Activated naive CD4-positive, alpha-beta T cell treated with anti-CD3 and anti-CD28 coated beads, Interleukin-2, amount 10 ng/mL, durations not matched to agents 7 days and 5 days (primary cell): Measurements from ENCODE around the gene CRACDL.

ENCODE experiments used
- CTCF ChIA-PET: fragments of 350-600 bp; sonication (Branson Sonifier 250); formaldehyde crosslinking; loops from one replicate; lab custom pipeline; 2021; ENCODE audit warnings: antibody characterized with exemption; lab: Charles Lee
- DNase-seq: peaks from one replicate; pipeline ENCODE4 v3.0.0-alpha.2; 2020
- H3K27ac Mint-ChIP-seq: one replicate; pipeline ENCODE4 v1.8.0; 2021; ENCODE audit warnings: mild to moderate bottlenecking, moderate library complexity, mixed read lengths
- H3K27me3 Mint-ChIP-seq: one replicate; pipeline ENCODE4 v1.8.0; 2021; ENCODE audit warnings: mild to moderate bottlenecking, mixed read lengths
- H3K36me3 Mint-ChIP-seq: one replicate; pipeline ENCODE4 v1.8.0; 2021; ENCODE audit warnings: mixed read lengths
- H3K4me1 Mint-ChIP-seq: one replicate; pipeline ENCODE4 v1.8.0; 2021; ENCODE audit warnings: mixed read lengths
- H3K4me3 Mint-ChIP-seq: one replicate; pipeline ENCODE4 v1.8.0; 2021; ENCODE audit warnings: mild to moderate bottlenecking, moderate library complexity, mixed read lengths
- H3K9me3 Mint-ChIP-seq: one replicate; pipeline ENCODE4 v1.8.0; 2021; ENCODE audit warnings: mixed read lengths

CRACDL gene

DNA sequence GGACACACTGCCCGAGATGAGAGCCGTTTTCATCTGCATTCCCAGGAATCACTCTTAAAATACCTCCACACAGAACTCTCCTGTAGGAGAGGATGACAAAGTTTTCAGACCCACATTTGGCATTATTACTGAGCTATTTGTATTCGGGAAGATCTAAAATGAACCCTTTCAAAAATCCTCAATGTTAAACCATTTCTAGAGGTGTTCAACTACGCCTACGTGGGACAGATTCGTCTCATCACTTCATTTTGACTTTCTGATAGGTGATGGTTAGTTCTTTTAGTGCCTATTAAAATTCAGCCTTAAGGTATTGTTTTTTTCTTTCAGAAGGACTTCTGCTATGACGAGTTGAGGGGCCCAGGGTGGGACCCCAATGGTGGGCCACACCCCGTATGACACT lies 133.7 kb downstream of the CRACDL start:
- Mint-ChIP-seq H3K4me1 (peaks cover 6% of the 10 kb centered on the region), H3K27ac (no peak overlapping the region), H3K9me3 (no peaks in the 10 kb centered on the region), H3K27me3 (peaks cover 27% of the 10 kb centered on the region), H3K4me3 (no peak overlapping the region), H3K36me3 (no peaks in the 10 kb centered on the region)
- CTCF ChIA-PET: no interaction called here
- no peak for DNase-seq

DNA sequence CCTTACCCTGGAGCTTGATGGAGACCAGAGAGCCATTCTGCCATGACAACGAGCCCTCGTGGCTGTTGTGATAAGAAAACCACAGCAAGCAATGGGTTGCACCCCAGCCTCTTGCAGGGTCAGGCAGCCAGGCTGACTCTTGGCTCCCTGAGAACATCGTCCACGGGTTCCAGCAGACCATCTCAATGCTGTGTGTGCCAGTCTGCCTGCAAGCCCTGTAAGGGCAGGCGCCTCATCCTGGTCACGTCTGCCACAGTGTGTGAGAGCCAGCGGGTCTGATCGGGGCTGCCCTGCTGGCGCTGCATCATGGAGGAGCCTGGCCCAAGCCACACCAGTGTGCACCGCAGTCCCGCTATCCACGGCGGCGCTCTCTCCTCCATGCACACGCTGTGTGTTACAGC lies 134.1 kb downstream of the CRACDL start:
- Mint-ChIP-seq H3K27me3 (peaks cover 31% of the 10 kb centered on the region), H3K36me3 (no peaks in the 10 kb centered on the region), H3K9me3 (no peaks in the 10 kb centered on the region), H3K4me3 (no peak overlapping the region), H3K4me1 (peaks cover 2% of the 10 kb centered on the region), H3K27ac (no peak overlapping the region)
- CTCF ChIA-PET: no interaction called here
- DNase-seq: no peak

DNA sequence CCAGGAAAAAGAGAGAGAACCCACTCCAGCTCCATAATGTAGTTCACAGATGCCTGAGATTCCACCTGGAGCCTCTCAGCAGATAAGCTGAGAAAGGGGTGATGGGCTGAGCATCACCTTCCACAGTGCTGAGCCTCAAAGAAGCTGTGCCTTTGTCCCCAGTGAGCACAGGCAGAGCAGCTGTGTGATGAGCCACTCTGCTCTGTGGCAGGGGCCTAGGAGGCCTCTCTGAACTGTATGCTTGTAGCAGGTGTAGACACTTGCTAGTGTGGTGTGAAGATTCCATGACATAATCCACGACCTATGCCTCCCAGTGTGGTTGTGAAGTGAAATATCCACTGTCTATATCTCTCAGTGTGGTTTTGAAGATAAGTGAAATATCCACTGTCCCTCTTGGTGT lies 134.7 kb downstream of the CRACDL start:
- Mint-ChIP-seq H3K36me3 (no peaks in the 10 kb centered on the region), H3K4me3 (no peak overlapping the region), H3K4me1 (no peaks in the 10 kb centered on the region), H3K27ac (no peak overlapping the region), H3K27me3 (peaks cover 31% of the 10 kb centered on the region), H3K9me3 (no peaks in the 10 kb centered on the region)
- no peak for DNase-seq
- CTCF ChIA-PET: no interaction called here

DNA sequence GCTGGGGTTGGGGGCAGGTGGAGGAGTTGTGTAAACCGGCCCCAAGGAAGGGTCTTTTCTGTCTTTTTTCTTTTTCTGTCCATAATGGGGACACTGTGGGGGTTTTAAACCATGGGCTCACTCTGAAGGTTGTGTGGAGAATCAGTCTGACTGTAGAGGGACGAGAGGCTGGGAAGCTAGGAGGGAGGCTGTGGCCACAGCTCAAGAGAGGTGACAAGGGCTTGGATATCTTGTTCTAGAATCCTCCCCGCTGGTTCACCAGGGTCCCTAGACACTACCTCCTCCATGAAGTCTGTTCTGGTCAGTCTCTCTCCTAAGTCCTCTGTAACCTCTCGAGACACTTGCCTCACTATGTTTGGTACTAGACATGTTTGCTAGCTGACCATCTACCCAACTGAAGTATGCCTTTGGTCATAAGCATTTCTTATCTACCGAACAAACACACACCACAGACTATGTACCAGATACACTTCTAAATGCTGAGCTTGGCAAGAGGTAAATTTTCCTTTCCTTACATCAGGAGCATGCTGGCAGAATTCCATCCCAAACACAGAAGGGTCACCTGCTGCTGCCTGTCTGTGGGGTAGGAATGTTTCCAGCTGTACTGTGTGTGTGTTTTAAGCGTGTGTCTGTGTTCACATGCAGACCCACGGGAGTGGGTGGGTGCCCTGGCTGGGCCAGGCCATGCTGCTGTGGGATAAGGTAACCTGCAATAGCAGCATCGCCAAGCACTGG lies 135.5 kb downstream of the CRACDL start:
- Mint-ChIP-seq H3K4me3 (no peak overlapping the region), H3K9me3 (no peaks in the 10 kb centered on the region), H3K27me3 (peaks cover 30% of the 10 kb centered on the region), H3K36me3 (no peaks in the 10 kb centered on the region), H3K4me1 (no peaks in the 10 kb centered on the region), H3K27ac (no peak overlapping the region)
- no peak for DNase-seq
- CTCF ChIA-PET: no interaction called here

DNA sequence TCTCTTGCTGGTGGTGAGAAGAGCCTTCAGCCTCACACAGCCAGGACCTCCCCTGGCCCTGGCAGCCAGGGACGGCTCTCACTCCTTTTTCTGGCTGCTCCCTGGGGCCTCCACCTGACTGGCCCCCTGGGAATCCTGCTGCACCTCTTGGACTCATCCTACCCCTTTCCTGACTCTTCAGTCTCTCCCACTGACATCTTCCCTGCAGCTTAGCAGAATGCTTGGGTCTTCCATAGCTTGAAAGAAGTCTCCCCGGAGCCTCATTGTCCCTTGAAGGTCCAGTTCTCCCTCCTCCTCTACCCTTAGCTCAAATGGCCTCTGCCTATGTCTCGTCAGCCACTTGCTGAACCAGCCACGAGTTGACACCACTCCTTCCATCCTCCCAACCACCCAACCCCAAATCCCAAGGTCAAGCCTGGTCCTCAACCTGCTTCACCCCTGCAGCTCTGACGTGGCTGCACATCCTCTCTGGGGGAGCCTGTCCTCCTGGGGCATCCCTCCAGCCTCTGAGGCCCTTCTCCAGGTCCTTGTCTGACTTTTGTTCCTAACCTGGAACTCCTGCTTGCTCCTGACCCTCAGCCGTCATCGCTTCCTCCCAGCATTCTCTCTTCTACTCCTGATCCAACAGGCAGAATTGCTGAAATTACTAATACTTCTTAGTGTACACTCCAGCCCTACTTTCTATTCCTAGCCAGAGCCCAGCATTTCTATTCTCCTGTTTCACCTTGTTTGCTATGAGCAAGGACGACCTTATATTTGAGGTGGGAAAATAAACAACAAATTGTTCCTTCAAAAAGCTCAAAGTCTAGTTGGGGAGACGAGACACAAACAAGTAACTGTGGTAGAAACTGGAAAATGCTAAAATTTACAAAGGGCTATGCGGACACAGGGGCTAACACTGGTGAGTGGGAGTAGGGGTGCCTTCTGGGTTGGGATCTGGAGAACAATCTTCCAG lies 136.4 kb downstream of the CRACDL start:
- peaks cover 27% of the 10 kb centered on the region for H3K27me3 Mint-ChIP-seq
- H3K9me3 Mint-ChIP-seq: no peaks in the 10 kb centered on the region
- CTCF ChIA-PET: interaction anchor here (0.6 kb wide), 1 partner anchor 308 kb away, joined by 3 read pairs; no protein-coding TSS in a partner anchor
- H3K4me1 Mint-ChIP-seq: no peaks in the 10 kb centered on the region
- H3K27ac Mint-ChIP-seq: no peak overlapping the region
- no peaks in the 10 kb centered on the region for H3K36me3 Mint-ChIP-seq
- DNase-seq: no peak
- H3K4me3 Mint-ChIP-seq: no peak overlapping the region

DNA sequence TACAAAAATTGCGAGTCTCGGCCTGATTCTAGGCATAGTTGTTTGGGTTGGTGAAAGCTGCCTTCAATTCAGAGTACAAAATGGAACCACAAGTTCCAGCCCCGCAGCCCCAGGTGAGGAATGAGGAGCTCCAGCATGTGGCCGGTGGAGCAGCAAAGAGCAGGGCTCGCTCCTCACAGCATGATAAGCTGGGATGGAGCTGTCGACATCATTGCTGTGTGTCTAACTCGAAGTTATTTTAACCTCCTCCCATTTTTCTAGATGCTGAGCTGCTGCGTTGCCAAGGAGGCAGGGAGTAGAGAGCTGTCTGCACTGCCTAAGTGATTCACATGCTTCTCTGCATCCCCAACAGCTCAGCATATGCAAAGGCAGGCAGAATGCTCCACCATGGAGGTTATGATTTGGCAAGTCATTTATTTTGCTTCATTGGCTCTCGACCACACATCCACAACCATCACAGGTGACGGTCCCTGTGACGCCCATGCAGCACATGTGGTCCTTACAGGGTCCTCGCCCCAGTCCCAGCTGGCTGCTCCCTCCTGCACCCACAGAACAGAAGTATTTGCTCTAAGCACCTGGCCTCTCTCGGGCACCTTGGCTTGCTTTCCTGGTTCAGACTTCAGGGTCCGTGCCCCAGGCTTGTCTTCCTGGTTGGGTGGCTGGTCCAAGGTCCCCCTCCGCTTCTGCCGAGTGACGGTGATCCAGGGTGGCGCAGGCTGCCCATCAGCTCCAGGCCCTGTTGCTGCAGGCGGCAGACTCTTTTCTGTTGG lies 139.1 kb downstream of the CRACDL start:
- no peak overlapping the region for H3K27ac Mint-ChIP-seq
- peaks cover 3% of the 10 kb centered on the region for H3K4me1 Mint-ChIP-seq
- H3K27me3 Mint-ChIP-seq: peaks cover 32% of the 10 kb centered on the region
- CTCF ChIA-PET: interaction anchor here (0.7 to 1.0 kb wide), 2 partner anchors 29 to 393 kb away, joined by 3 read pairs; no protein-coding TSS in a partner anchor
- H3K4me3 Mint-ChIP-seq: no peak overlapping the region
- no peak for DNase-seq
- H3K9me3 Mint-ChIP-seq: no peaks in the 10 kb centered on the region
- no peaks in the 10 kb centered on the region for H3K36me3 Mint-ChIP-seq

- CTCF ChIA-PET: interaction anchor here (1.0 kb wide), 1 partner anchor 30 kb away, joined by 3 read pairs; no protein-coding TSS in a partner anchor
- no peaks in the 10 kb centered on the region for H3K9me3 Mint-ChIP-seq
- no peak for DNase-seq
These were observed 139.9 kb downstream of the CRACDL start for GRCh38 chr2:98795891-98796676.

GRCh38 chr2:98793897-98794830 lies 141.9 kb downstream of the CRACDL start:
- no peak for DNase-seq
- peaks cover 29% of the 10 kb centered on the region for H3K27me3 Mint-ChIP-seq
- CTCF ChIA-PET: interaction anchor here (1.0 kb wide), 1 partner anchor 23 kb away, joined by 4 read pairs; no protein-coding TSS in a partner anchor

More at GRCh38 chr2:98795891-98796676, 139.9 kb downstream of the CRACDL start:
- peaks cover 3% of the 10 kb centered on the region for H3K4me1 Mint-ChIP-seq
- H3K36me3 Mint-ChIP-seq: no peaks in the 10 kb centered on the region
- H3K27me3 Mint-ChIP-seq: peaks cover 32% of the 10 kb centered on the region
- no peak overlapping the region for H3K27ac Mint-ChIP-seq
- H3K4me3 Mint-ChIP-seq: no peak overlapping the region

DNA sequence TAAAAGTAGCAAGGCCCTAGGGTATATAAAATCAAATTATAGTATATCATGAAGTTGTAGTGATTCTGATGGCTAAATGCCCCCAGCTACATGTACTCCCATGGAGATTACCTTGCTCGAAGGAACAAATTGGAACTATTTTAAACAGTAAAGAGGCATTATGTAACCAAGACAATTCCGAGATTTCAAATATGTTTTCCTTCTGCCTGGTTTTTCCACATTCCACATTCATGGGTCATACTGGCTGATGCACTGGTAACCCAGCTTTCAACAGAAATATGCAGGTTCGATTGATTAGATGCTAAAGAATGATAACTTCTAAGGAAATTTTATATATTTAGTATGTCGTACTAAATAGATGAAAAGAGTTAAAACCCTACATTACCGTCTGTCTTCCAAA lies 142.8 kb downstream of the CRACDL start:
- no peak for DNase-seq
- peaks cover 3% of the 10 kb centered on the region for H3K4me1 Mint-ChIP-seq
- no peaks in the 10 kb centered on the region for H3K9me3 Mint-ChIP-seq
- no peak overlapping the region for H3K4me3 Mint-ChIP-seq
- H3K27me3 Mint-ChIP-seq: peaks cover 28% of the 10 kb centered on the region
- CTCF ChIA-PET: interaction anchor here (0.6 kb wide), 1 partner anchor 43 kb away, joined by 3 read pairs; no protein-coding TSS in a partner anchor
- no peaks in the 10 kb centered on the region for H3K36me3 Mint-ChIP-seq
- H3K27ac Mint-ChIP-seq: no peak overlapping the region

More at GRCh38 chr2:98793897-98794830, 141.9 kb downstream of the CRACDL start:
- no peaks in the 10 kb centered on the region for H3K9me3 Mint-ChIP-seq
- H3K36me3 Mint-ChIP-seq: no peaks in the 10 kb centered on the region
- no peak overlapping the region for H3K4me3 Mint-ChIP-seq
- H3K4me1 Mint-ChIP-seq: peaks cover 3% of the 10 kb centered on the region
- no peak overlapping the region for H3K27ac Mint-ChIP-seq

DNA sequence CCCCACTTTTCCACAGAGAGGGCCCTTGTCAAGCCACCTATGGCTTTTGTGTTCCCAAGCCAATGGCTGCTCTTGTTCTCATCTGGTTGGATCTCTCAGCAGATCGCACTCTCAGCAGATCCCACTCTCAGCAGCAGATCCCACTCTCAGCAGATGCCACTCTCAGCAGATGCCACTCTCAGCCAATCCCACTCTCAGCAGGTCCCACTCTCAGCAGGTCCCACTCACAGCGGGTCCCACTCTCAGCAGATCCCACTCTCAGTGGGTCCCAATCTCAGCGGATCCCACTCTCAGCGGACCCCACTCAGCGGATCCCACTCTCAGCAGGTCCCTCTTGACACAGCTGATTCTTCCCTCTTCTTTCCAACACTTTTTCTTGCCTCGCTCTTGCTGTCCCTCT lies 145.8 kb downstream of the CRACDL start:
- Mint-ChIP-seq H3K4me3 (no peak overlapping the region), H3K27me3 (peaks cover 22% of the 10 kb centered on the region), H3K27ac (no peak overlapping the region), H3K9me3 (no peaks in the 10 kb centered on the region), H3K4me1 (peaks cover 3% of the 10 kb centered on the region), H3K36me3 (no peaks in the 10 kb centered on the region)
- DNase-seq: no peak
- CTCF ChIA-PET: no interaction called here

DNA sequence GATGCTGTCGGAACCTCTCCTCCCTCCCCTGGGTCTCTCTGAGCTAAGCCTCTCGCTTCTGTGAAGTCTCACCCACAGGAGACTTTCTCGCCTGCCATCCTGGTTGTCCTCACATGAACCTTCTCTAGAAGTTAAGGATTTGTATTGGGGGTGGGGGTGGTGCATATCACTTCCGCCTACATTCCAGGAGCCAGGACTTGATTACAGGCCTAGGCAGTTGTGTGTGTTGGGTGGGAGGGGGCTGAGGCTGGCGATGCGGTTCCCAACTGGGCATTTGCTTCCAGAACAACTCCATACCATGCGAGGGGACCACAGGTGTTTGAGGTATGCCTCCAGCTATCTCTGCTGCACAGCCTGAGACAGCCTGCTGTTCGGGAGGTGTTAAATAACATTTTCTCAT lies 148.3 kb downstream of the CRACDL start:
- H3K9me3 Mint-ChIP-seq: no peaks in the 10 kb centered on the region
- no peak overlapping the region for H3K27ac Mint-ChIP-seq
- no peaks in the 10 kb centered on the region for H3K4me1 Mint-ChIP-seq
- peaks cover 21% of the 10 kb centered on the region for H3K27me3 Mint-ChIP-seq
- no peaks in the 10 kb centered on the region for H3K36me3 Mint-ChIP-seq
- H3K4me3 Mint-ChIP-seq: no peak overlapping the region
- CTCF ChIA-PET: interaction anchor here (0.7 kb wide), 1 partner anchor 139 kb away, joined by 3 read pairs; no protein-coding TSS in a partner anchor
- DNase-seq: no peak

DNA sequence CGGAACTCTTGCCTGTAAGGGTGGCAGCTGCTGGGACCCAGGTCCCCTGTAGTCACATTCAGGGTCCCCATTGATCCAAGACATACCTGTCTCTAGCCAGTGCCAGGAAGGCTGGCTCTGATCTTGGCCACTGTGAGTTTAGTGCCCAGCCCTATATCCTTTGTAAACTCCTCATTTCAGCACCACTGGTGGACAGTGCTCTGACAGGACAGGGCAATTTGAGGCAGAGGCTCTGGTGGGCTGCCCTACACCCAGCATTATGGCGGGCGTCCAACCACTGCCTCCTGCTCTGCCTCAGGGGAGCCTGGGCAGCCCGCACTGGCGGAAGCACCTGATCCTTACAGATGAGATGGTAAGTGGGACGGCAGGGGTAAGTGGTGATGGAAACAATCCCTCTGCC lies 149.8 kb downstream of the CRACDL start:
- H3K27ac Mint-ChIP-seq: no peak overlapping the region
- DNase-seq: no peak
- no peak overlapping the region for H3K4me3 Mint-ChIP-seq
- H3K36me3 Mint-ChIP-seq: peaks cover 11% of the 10 kb centered on the region
- peaks cover 11% of the 10 kb centered on the region for H3K9me3 Mint-ChIP-seq
- no peaks in the 10 kb centered on the region for H3K4me1 Mint-ChIP-seq
- CTCF ChIA-PET: no interaction called here
- H3K27me3 Mint-ChIP-seq: peaks cover 18% of the 10 kb centered on the region
